GM12875 (cell line): ENCODE measurements around the gene DNMT3A.

Source experiments
- H3K4me3 ChIP-seq: one replicate; pipeline ENCODE4 v1.5.1; 2011; ENCODE audit warnings: low read depth, low read length, control low read depth
- TF ChIP-seq, protein P1 (sequence below): IDR thresholded peaks from 2 replicates; pipeline ENCODE4 v1.5.1; 2011; ENCODE audit warnings: low read depth, mild to moderate bottlenecking, control low read depth, inconsistent platforms, low read length, moderate library complexity, borderline replicate concordance; ENCODE audit not compliant: insufficient read depth

DNMT3A gene

DNA sequence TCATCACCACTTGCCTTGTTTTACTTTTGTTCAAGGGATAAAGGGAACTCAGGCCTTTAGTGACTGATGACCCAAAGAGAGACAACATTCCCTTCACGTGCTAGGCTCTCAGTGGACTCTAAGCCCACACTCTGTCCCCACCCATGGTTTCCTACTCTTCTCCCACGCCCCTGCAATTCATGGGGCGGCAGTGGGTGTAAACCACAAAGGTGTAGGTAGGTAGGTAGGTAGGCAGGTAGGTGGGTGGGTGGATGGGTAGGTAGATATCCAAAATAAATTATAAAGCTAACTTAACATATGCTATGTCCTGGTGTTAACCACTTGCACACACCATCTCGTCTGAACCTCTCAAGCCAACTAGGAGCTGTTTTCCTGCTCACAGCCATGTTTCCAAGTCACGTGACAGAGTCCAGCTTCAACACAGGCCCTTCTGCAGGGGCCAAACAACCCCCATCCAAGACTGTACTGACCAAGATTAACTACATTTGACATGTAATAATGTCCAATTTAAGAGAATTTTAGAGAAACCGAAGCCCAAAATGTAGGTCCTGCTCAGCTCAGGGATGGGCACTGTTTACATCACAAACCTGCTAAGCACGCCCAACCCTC is 33.7 kb downstream of the DNMT3A start:
- no peak overlapping the region for H3K4me3 ChIP-seq
- TF ChIP-seq, protein P1, sequence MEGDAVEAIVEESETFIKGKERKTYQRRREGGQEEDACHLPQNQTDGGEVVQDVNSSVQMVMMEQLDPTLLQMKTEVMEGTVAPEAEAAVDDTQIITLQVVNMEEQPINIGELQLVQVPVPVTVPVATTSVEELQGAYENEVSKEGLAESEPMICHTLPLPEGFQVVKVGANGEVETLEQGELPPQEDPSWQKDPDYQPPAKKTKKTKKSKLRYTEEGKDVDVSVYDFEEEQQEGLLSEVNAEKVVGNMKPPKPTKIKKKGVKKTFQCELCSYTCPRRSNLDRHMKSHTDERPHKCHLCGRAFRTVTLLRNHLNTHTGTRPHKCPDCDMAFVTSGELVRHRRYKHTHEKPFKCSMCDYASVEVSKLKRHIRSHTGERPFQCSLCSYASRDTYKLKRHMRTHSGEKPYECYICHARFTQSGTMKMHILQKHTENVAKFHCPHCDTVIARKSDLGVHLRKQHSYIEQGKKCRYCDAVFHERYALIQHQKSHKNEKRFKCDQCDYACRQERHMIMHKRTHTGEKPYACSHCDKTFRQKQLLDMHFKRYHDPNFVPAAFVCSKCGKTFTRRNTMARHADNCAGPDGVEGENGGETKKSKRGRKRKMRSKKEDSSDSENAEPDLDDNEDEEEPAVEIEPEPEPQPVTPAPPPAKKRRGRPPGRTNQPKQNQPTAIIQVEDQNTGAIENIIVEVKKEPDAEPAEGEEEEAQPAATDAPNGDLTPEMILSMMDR, result no peak

DNA sequence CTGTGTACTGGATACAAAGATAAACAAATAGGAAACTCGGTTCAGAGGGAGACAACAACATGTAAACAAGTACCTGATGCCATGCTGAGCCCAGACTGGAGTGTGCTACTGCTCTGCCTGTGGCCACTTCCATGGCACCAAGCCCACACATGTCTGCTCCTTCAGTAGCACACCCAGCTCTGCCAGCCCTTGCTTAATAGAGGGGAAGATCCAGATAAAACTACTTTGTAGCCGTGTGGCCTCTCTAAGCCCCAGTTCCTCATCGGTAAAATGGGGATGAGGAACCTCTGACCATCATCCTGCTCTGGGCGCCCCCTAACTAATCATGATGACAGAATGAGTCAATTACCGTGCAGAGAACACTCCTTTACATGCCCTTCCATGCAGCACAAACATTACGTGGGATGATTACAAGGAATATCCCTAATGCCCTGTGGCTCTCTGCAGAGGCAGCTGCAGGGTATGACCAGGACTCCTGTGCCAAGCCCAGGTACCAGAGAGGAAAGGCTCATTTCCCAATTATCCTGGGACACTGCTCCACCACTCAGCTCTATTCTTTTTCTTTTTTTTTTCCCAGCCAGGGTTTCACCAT is 34.9 kb downstream of the DNMT3A start:
- H3K4me3 ChIP-seq, result no peak overlapping the region
- TF ChIP-seq, protein P1, result no peak

- TF ChIP-seq, protein P1, result no peak
- H3K4me3 ChIP-seq, result no peak overlapping the region
Measured at GRCh38 chr2:25305775-25306174, 36.0 kb downstream of the DNMT3A start.

GRCh38 chr2:25304826-25305596 is 36.7 kb downstream of the DNMT3A start:
- no peak overlapping the region for H3K4me3 ChIP-seq
- TF ChIP-seq, protein P1, result no peak

- TF ChIP-seq, protein P1, result no peak
- H3K4me3 ChIP-seq, result no peak overlapping the region
Measured at GRCh38 chr2:25304321-25304720, 37.4 kb downstream of the DNMT3A start.

GRCh38 chr2:25303633-25304236 is 38.0 kb downstream of the DNMT3A start:
- TF ChIP-seq, protein P1, result no peak
- H3K4me3 ChIP-seq, result no peak overlapping the region
